Measurements from ENCODE around the gene C19orf12. TPM values are rescaled to one million over a fixed set of nuclear protein-coding genes. Genes with fewer than 3 reads are reported as not detected.

The C19orf12 gene
- total RNA-seq, 5 donors from 2014 or later (not counting 1 experiment from before 2014, with no cell fraction given) = 25.1 to 38.7 (median 34.2) TPM

- Histone ChIP-seq H3K4me1 (ENCODE audit: control insufficient read depth in 1 of 2, extremely low read depth in 1 of 2, insufficient read depth in 2 of 2, low read length in 2 of 2) (peaks cover 22 to 55% of the 10 kb centered on the region in 2 experiments), H3K27me3 (replicated peaks in 1 of 2; ENCODE audit: control insufficient read depth in 2 of 2, extremely low read depth in 1 of 2, insufficient read depth in 2 of 2, low read length in 1 of 2) (no peaks in the 10 kb centered on the region), H3K27ac (ENCODE audit: low read length) (no peak overlapping the region), H3K4me3 (ENCODE audit: control insufficient read depth in 1 of 2, extremely low read depth in 1 of 2, low read length in 1 of 2) (no peak overlapping the region), H3K9me3 (no peaks in the 10 kb centered on the region), H3K36me3 (ENCODE audit: control insufficient read depth in 2 of 2, extremely low read depth in 1 of 2, insufficient read depth in 1 of 2, low read length in 1 of 2) (peaks cover 2 to 8% of the 10 kb centered on the region in 2 donors)
- ATAC-seq (replicated peaks in 1 of 4) (no peak), DNase-seq (no peak)
- H3K27ac Mint-ChIP-seq = no peak overlapping the region
- CTCF ChIA-PET = no interaction called here
- H3K4me3 Mint-ChIP-seq = no peak overlapping the region
- H3K27me3 Mint-ChIP-seq = no peaks in the 10 kb centered on the region
- H3K4me1 Mint-ChIP-seq = peaks cover 54 to 73% (median 59%) of the 10 kb centered on the region in 3 donors
- no peaks in the 10 kb centered on the region for H3K9me3 Mint-ChIP-seq
- POLR2A ChIA-PET = no interaction called here
- WGBS (ENCODE audit: insufficient coverage) = 100% methylated on average over 9 of the region's 10 CpGs
- no peaks in the 10 kb centered on the region for H3K36me3 Mint-ChIP-seq
Observed at GRCh38 chr19:29683009-29683408, 32.1 kb downstream of the C19orf12 start.

- no peak overlapping the region for H3K4me3 ChIP-seq (ENCODE audit: control insufficient read depth in 1 of 2, extremely low read depth in 1 of 2, low read length in 1 of 2)
- H3K9me3 Mint-ChIP-seq = no peaks in the 10 kb centered on the region
- DNase-seq (no peak), ATAC-seq (replicated peaks in 1 of 4) (no peak)
- CTCF ChIA-PET = interaction anchor here in 1 of 2 donors (0.8 kb wide), 1 partner anchor 73 kb away, joined by 3 read pairs; no protein-coding TSS in a partner anchor
- no peaks in the 10 kb centered on the region for H3K27me3 Mint-ChIP-seq
- H3K4me1 ChIP-seq (ENCODE audit: control insufficient read depth in 1 of 2, extremely low read depth in 1 of 2, insufficient read depth in 2 of 2, low read length in 2 of 2) = peaks cover 25 to 61% of the 10 kb centered on the region in 2 experiments
- peak overlapping the region in 1 of 2 donors; percentile 36 for H3K27ac Mint-ChIP-seq
- POLR2A ChIA-PET = interaction anchor here in 1 of 2 donors (1.4 kb wide), 1 partner anchor 10 kb away, joined by 8 read pairs; no protein-coding TSS in a partner anchor
- H3K36me3 ChIP-seq (ENCODE audit: control insufficient read depth in 2 of 2, extremely low read depth in 1 of 2, insufficient read depth in 1 of 2, low read length in 1 of 2) = peaks cover 2 to 13% of the 10 kb centered on the region in 2 donors
- no peaks in the 10 kb centered on the region for H3K9me3 ChIP-seq
- 91% methylated on average over 7 of the region's 16 CpGs for WGBS (ENCODE audit: insufficient coverage)
- H3K36me3 Mint-ChIP-seq = no peaks in the 10 kb centered on the region
- no peaks in the 10 kb centered on the region for H3K27me3 ChIP-seq (replicated peaks in 1 of 2; ENCODE audit: control insufficient read depth in 2 of 2, extremely low read depth in 1 of 2, insufficient read depth in 2 of 2, low read length in 1 of 2)
- peaks cover 60 to 75% (median 62%) of the 10 kb centered on the region in 3 donors for H3K4me1 Mint-ChIP-seq
- H3K27ac ChIP-seq (ENCODE audit: low read length) = no peak overlapping the region
- H3K4me3 Mint-ChIP-seq = peak overlapping the region in 1 of 3 donors; percentile 79
Observed at GRCh38 chr19:29682236-29682895, 32.7 kb downstream of the C19orf12 start.

GRCh38 chr19:29681422-29682235 lies 33.4 kb downstream of the C19orf12 start:
- peaks cover 5% of the 10 kb centered on the region for H3K36me3 Mint-ChIP-seq
- no peak for DNase-seq
- CTCF ChIA-PET = interaction anchor here (0.6 to 2.2 kb wide), 6 partner anchors 10 to 75 kb away, joined by 3 to 10 read pairs (median 3); no protein-coding TSS in a partner anchor
- POLR2A ChIA-PET = interaction anchor here (0.6 to 1.4 kb wide), 2 partner anchors 10 to 260 kb away, joined by 4 to 8 read pairs; no protein-coding TSS in a partner anchor
- H3K27ac Mint-ChIP-seq = peak overlapping the region; percentile 80 to 86
- Histone ChIP-seq H3K27me3 (replicated peaks in 1 of 2; ENCODE audit: control insufficient read depth in 2 of 2, extremely low read depth in 1 of 2, insufficient read depth in 2 of 2, low read length in 1 of 2) (no peaks in the 10 kb centered on the region), H3K9me3 (no peaks in the 10 kb centered on the region), H3K4me1 (ENCODE audit: control insufficient read depth in 1 of 2, extremely low read depth in 1 of 2, insufficient read depth in 2 of 2, low read length in 2 of 2) (peaks cover 30 to 69% of the 10 kb centered on the region in 2 experiments), H3K27ac (ENCODE audit: low read length) (no peak overlapping the region), H3K36me3 (ENCODE audit: control insufficient read depth in 2 of 2, extremely low read depth in 1 of 2, insufficient read depth in 1 of 2, low read length in 1 of 2) (peaks cover 2 to 20% of the 10 kb centered on the region in 2 donors), H3K4me3 (ENCODE audit: control insufficient read depth in 1 of 2, extremely low read depth in 1 of 2, low read length in 1 of 2) (peak overlapping the region in 1 of 2 donors; percentile 38)
- 88% methylated on average over 7 of the region's 13 CpGs for WGBS (ENCODE audit: insufficient coverage)
- H3K4me1 Mint-ChIP-seq = peaks cover 64 to 77% (median 70%) of the 10 kb centered on the region in 3 donors
- no peaks in the 10 kb centered on the region for H3K27me3 Mint-ChIP-seq
- peak overlapping the region in 2 of 3 donors; percentile 24 to 79 for H3K4me3 Mint-ChIP-seq
- H3K9me3 Mint-ChIP-seq = no peaks in the 10 kb centered on the region
- ATAC-seq (replicated peaks in 1 of 4) = no peak

DNA sequence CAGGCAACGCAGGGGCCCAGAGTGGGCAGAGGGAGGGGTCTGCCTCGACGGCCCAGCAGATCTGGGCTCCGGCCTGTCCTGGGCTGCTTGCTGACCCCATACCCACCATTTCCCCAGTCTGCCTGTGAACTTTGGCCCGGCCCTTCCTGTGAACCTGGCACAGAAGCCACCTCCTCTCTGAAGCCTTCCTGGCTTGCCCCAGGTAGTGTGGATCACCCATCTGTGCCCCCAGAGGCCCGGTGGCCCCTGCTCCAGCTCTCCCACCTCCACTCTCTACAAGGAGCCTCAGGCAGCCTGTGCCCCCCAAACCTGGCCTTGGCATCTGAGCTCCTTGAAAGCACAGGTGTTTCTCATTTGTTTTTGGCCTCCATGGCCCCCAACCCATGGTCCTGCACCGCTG lies 34.1 kb downstream of the C19orf12 start:
- H3K4me1 Mint-ChIP-seq = peaks cover 71 to 80% (median 71%) of the 10 kb centered on the region in 3 donors
- peaks cover 7% of the 10 kb centered on the region for H3K36me3 Mint-ChIP-seq
- WGBS (ENCODE audit: insufficient coverage) = 24% methylated on average over 4 of the region's 7 CpGs
- ChIA-PET POLR2A (interaction anchor here in 1 of 2 donors (1.4 kb wide), 1 partner anchor 9 kb away, joined by 8 read pairs; no protein-coding TSS in a partner anchor), CTCF (interaction anchor here (0.6 to 2.2 kb wide), 5 partner anchors 9 to 74 kb away, joined by 3 to 10 read pairs (median 3); no protein-coding TSS in a partner anchor)
- no peaks in the 10 kb centered on the region for H3K27me3 Mint-ChIP-seq
- Histone ChIP-seq H3K4me3 (ENCODE audit: control insufficient read depth in 1 of 2, extremely low read depth in 1 of 2, low read length in 1 of 2) (peak overlapping the region; percentile 27 to 38), H3K4me1 (ENCODE audit: control insufficient read depth in 1 of 2, extremely low read depth in 1 of 2, insufficient read depth in 2 of 2, low read length in 2 of 2) (peaks cover 36 to 76% of the 10 kb centered on the region in 2 experiments), H3K27me3 (replicated peaks in 1 of 2; ENCODE audit: control insufficient read depth in 2 of 2, extremely low read depth in 1 of 2, insufficient read depth in 2 of 2, low read length in 1 of 2) (no peaks in the 10 kb centered on the region), H3K36me3 (ENCODE audit: control insufficient read depth in 2 of 2, extremely low read depth in 1 of 2, insufficient read depth in 1 of 2, low read length in 1 of 2) (peaks cover 2 to 26% of the 10 kb centered on the region in 2 donors), H3K9me3 (no peaks in the 10 kb centered on the region), H3K27ac (ENCODE audit: low read length) (peak overlapping the region; percentile 65)
- peak overlapping the region; percentile 34 to 79 (median 45) for H3K4me3 Mint-ChIP-seq
- H3K27ac Mint-ChIP-seq = peak overlapping the region; percentile 80 to 86
- H3K9me3 Mint-ChIP-seq = no peaks in the 10 kb centered on the region
- no peak for DNase-seq
- ATAC-seq (replicated peaks in 1 of 4) = peak in 2 of 4 experiments; percentile 3 to 5

GRCh38 chr19:29680447-29680846 lies 34.6 kb downstream of the C19orf12 start:
- DNase-seq = peak; percentile 69 to 90 (median 80)
- ChIA-PET CTCF (interaction anchor here (1.2 to 2.2 kb wide), 4 partner anchors 9 to 70 kb away, joined by 3 to 10 read pairs (median 4); no protein-coding TSS in a partner anchor), POLR2A (no interaction called here)
- Mint-ChIP-seq H3K4me3 (peak overlapping the region; percentile 34 to 79 (median 45)), H3K27ac (peak overlapping the region; percentile 80 to 86), H3K9me3 (no peaks in the 10 kb centered on the region), H3K4me1 (peaks cover 74 to 85% (median 76%) of the 10 kb centered on the region in 3 donors), H3K27me3 (no peaks in the 10 kb centered on the region), H3K36me3 (peaks cover 7% of the 10 kb centered on the region)
- Histone ChIP-seq H3K36me3 (ENCODE audit: control insufficient read depth in 2 of 2, extremely low read depth in 1 of 2, insufficient read depth in 1 of 2, low read length in 1 of 2) (peaks cover 6 to 31% of the 10 kb centered on the region in 2 donors), H3K4me1 (ENCODE audit: control insufficient read depth in 1 of 2, extremely low read depth in 1 of 2, insufficient read depth in 2 of 2, low read length in 2 of 2) (peaks cover 40 to 81% of the 10 kb centered on the region in 2 experiments), H3K9me3 (no peaks in the 10 kb centered on the region), H3K27ac (ENCODE audit: low read length) (peak overlapping the region; percentile 65), H3K27me3 (replicated peaks in 1 of 2; ENCODE audit: control insufficient read depth in 2 of 2, extremely low read depth in 1 of 2, insufficient read depth in 2 of 2, low read length in 1 of 2) (no peaks in the 10 kb centered on the region), H3K4me3 (ENCODE audit: control insufficient read depth in 1 of 2, extremely low read depth in 1 of 2, low read length in 1 of 2) (peak overlapping the region; percentile 27 to 38)
- ATAC-seq (replicated peaks in 1 of 4) = peak; percentile 87 to 95 (median 94)
- WGBS (ENCODE audit: insufficient coverage) = under 1% methylated on average over 9 of the region's 12 CpGs
